PC-3 (cell line): ENCODE measurements around the gene ARHGEF18. TPM values are rescaled to one million over a fixed set of nuclear protein-coding genes. Genes with fewer than 3 reads are reported as not detected.

Experiments
- ATAC-seq: fragments of 200-7000 bp; cut with Tn5 transposase; 2 replicates; pipeline ENCODE4 v1.9.1; 2020; ENCODE audit warnings: mild to moderate bottlenecking, moderate library complexity
- BruUV-seq: library from RNA; stranded (reverse); fragments of 400-500 nt; replicated peaks from 2 replicates; lab custom pipeline; 2021; lab: Mats Ljungman, UMichigan
- CTCF ChIA-PET: fragments of 300-600 bp; sonication (Branson Sonifier 250); formaldehyde crosslinking; loops from one replicate; lab custom pipeline; 2022; ENCODE audit warnings: antibody characterized with exemption; lab: Charles Lee
- POLR2A ChIA-PET: fragments of 300-600 bp; sonication (Branson Sonifier 250); formaldehyde crosslinking; loops from one replicate; lab custom pipeline; 2022; ENCODE audit warnings: antibody characterized with exemption; ENCODE audit not compliant: unreplicated experiment; lab: Charles Lee
- DNase-seq: peaks from one replicate; pipeline ENCODE4 v3.0.0-alpha.2; 2015
- H2AFZ ChIP-seq: fragments of 300-600 bp; sonication (generic); 2 replicates; pipeline ENCODE4 v1.6.0; 2016; ENCODE audit warnings: antibody characterized with exemption, low read length
- H3F3A ChIP-seq: fragments of 300-600 bp; sonication (generic); one replicate; pipeline ENCODE4 v1.6.0; 2017; ENCODE audit warnings: antibody characterized with exemption, low read length, control low read depth, mild to moderate bottlenecking; ENCODE audit not compliant: unreplicated experiment
- H3K27ac ChIP-seq: fragments of 300-600 bp; sonication (generic); 2 replicates; pipeline ENCODE4 v1.5.1; 2016; ENCODE audit warnings: mild to moderate bottlenecking, low read length
- H3K27me3 ChIP-seq: fragments of 300-600 bp; sonication (generic); 2 replicates; pipeline ENCODE4 v1.6.1; 2016; ENCODE audit warnings: low read length, mixed read lengths
- H3K36me3 ChIP-seq: fragments of 300-600 bp; sonication (generic); 2 replicates; pipeline ENCODE4 v1.6.1; 2016; ENCODE audit warnings: low read depth, mixed run types, low read length, mixed read lengths
- H3K4me1 ChIP-seq: fragments of 300-600 bp; sonication (generic); 2 replicates; pipeline ENCODE4 v1.5.1; 2016; ENCODE audit warnings: low read length; ENCODE audit not compliant: insufficient read depth
- H3K4me2 ChIP-seq: fragments of 300-600 bp; sonication (generic); 2 replicates; pipeline ENCODE4 v1.6.0; 2016; ENCODE audit warnings: low read length
- H3K4me3 ChIP-seq: fragments of 300-600 bp; sonication (generic); 2 replicates; pipeline ENCODE4 v1.5.1; 2016; ENCODE audit warnings: mild to moderate bottlenecking, low read length, mixed read lengths
- H3K79me2 ChIP-seq: fragments of 300-600 bp; sonication (generic); 2 replicates; pipeline ENCODE4 v1.6.1; 2017; ENCODE audit warnings: low read length, mixed read lengths
- H3K9ac ChIP-seq: fragments of 300-600 bp; sonication (generic); 2 replicates; pipeline ENCODE4 v1.6.0; 2016; ENCODE audit warnings: mild to moderate bottlenecking, low read length
- H3K9me2 ChIP-seq: fragments of 300-600 bp; sonication (generic); replicated peaks from 2 replicates; pipeline ENCODE4 v1.6.1; 2016; ENCODE audit warnings: mixed run types, low read length, mixed read lengths
- H3K9me3 ChIP-seq: fragments of 300-600 bp; sonication (generic); 2 replicates; pipeline ENCODE4 v1.6.1; 2016; ENCODE audit warnings: low read length, mixed read lengths
- H4K20me1 ChIP-seq: fragments of 300-600 bp; sonication (generic); 2 replicates; pipeline ENCODE4 v1.6.1; 2016; ENCODE audit warnings: low read length, mixed read lengths
- CTCF ChIP-seq: fragments of 300-600 bp; sonication (generic); conservative IDR thresholded peaks from 2 replicates; pipeline ENCODE4 v1.5.1; 2017; ENCODE audit warnings: antibody characterized with exemption, low read depth, mild to moderate bottlenecking, low read length
- EZH2 ChIP-seq: fragments of 300-600 bp; sonication (generic); IDR thresholded peaks from one replicate; pipeline ENCODE4 v1.6.1; 2017; ENCODE audit warnings: antibody characterized with exemption, mild to moderate bottlenecking, low read length; ENCODE audit not compliant: unreplicated experiment
- EZH2phosphoT487 ChIP-seq: fragments of 300-600 bp; sonication (generic); IDR thresholded peaks from 2 replicates; pipeline ENCODE4 v1.6.1; 2018; ENCODE audit warnings: mild to moderate bottlenecking, antibody characterized with exemption, low read length, borderline replicate concordance
- intact Hi-C: fragments of 100-400 bp; cut with micrococcal nuclease; formaldehyde crosslinking; loops from 2 replicates; pipeline ENCODE4 v1.9.0; 2023
- total RNA-seq: library from RNA; depleted of rRNA; stranded (reverse); fragments of >200 nt; gene quantifications from 2 replicates; pipeline ENCODE4 v1.2.3, GENCODE V29; 2014

ARHGEF18 gene
- total RNA-seq, 1 experiment from 2014 or later, result 65.1 TPM

- CTCF ChIA-PET, result interaction anchor here (1.1 to 1.6 kb wide), 2 partner anchors 213 to 444 kb away, joined by 4 to 9 read pairs; no protein-coding TSS in a partner anchor
- no peaks in the 10 kb centered on the region for H3F3A ChIP-seq
- no peak overlapping the region for H3K4me3 ChIP-seq
- no peak overlapping the region for H3K4me2 ChIP-seq
- DNase-seq (no peak), ATAC-seq (no peak)
- H4K20me1 ChIP-seq, result no peaks in the 10 kb centered on the region
- POLR2A ChIA-PET, result no interaction called here
- H3K27ac ChIP-seq, result no peak overlapping the region
- H3K9me3 ChIP-seq, result no peaks in the 10 kb centered on the region
- H3K9me2 ChIP-seq, result no peaks in the 10 kb centered on the region; the same call in 1 of the 2 replicates
- intact Hi-C loops, result no loop called here
- H3K36me3 ChIP-seq, result no peaks in the 10 kb centered on the region
- no TSS peak for BruUV-seq
- no peaks in the 10 kb centered on the region for H3K27me3 ChIP-seq
- 0 out of 2 replicates have a peak, but pooled peaks cover 3% of the 10 kb centered on the region for H3K4me1 ChIP-seq
- H3K9ac ChIP-seq, result no peak overlapping the region
- no peak for TF ChIP-seq CTCF
- TF ChIP-seq EZH2, result no peak
- TF ChIP-seq EZH2phosphoT487, result no peak
- H2AFZ ChIP-seq, result no peak overlapping the region
- no peaks in the 10 kb centered on the region for H3K79me2 ChIP-seq
Measured at GRCh38 chr19:7355151-7355820, 6.5 kb downstream of the ARHGEF18 start.

GRCh38 chr19:7355871-7356270, 7.1 kb downstream of the ARHGEF18 start:
- no peaks in the 10 kb centered on the region for H3K9me3 ChIP-seq
- H3K4me2 ChIP-seq, result no peak overlapping the region
- H3F3A ChIP-seq, result no peaks in the 10 kb centered on the region
- H3K9me2 ChIP-seq, result no peaks in the 10 kb centered on the region; the same call in 1 of the 2 replicates
- DNase-seq, result no peak
- H3K9ac ChIP-seq, result no peak overlapping the region
- intact Hi-C loops, result no loop called here
- no peaks in the 10 kb centered on the region for H3K27me3 ChIP-seq
- no peaks in the 10 kb centered on the region for H4K20me1 ChIP-seq
- no peaks in the 10 kb centered on the region for H3K36me3 ChIP-seq
- ChIA-PET CTCF (interaction anchor here (1.1 kb wide), 1 partner anchor 212 kb away, joined by 4 read pairs; no protein-coding TSS in a partner anchor), POLR2A (interaction anchor here (0.6 kb wide), 1 partner anchor 173 kb away, joined by 4 read pairs; no protein-coding TSS in a partner anchor)
- no peaks in the 10 kb centered on the region for H3K79me2 ChIP-seq
- no peak overlapping the region for H2AFZ ChIP-seq
- 0 out of 2 replicates have a peak, but pooled peaks cover 3% of the 10 kb centered on the region for H3K4me1 ChIP-seq
- TF ChIP-seq EZH2 (no peak), EZH2phosphoT487 (no peak), CTCF (no peak)
- no TSS peak for BruUV-seq
- no peak for ATAC-seq
- H3K27ac ChIP-seq, result no peak overlapping the region
- H3K4me3 ChIP-seq, result no peak overlapping the region
